Activated T-cell treated with anti-CD3 and anti-CD28 coated beads, Interleukin-2, amount 50 U/mL, for 48 hours (primary cell): ENCODE measurements around the gene OPHN1.
"Not testable (repeated sequence)": the region's sequence is repeated elsewhere in the genome, so short reads cannot be mapped to it uniquely, and the experiment has no call there.

Source experiments
- DNase-seq, 2 experiments: peaks; one replicate each; pipeline ENCODE4 v3.0.0-alpha.2; 2020

OPHN1 gene

DNA sequence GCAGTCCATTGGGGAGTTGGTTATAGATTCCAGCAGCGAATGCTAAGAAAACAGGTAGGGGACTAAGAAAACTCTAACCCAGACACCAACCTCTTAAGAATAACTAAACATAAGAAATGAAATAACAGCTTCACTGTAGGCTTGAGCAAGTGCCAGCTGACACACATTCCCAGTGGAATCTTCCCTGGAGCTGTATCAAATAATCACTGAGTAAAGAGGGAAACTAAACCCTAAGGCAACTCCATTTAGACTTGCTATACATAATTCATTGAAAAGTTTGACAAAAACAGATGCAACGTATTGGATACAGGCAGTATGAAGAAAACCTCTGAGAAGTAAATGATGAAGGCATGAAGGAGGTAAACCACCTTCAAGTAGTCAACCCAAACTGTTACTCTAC lies 293.5 kb downstream of the OPHN1 start:
- DNase-seq: no peak

DNA sequence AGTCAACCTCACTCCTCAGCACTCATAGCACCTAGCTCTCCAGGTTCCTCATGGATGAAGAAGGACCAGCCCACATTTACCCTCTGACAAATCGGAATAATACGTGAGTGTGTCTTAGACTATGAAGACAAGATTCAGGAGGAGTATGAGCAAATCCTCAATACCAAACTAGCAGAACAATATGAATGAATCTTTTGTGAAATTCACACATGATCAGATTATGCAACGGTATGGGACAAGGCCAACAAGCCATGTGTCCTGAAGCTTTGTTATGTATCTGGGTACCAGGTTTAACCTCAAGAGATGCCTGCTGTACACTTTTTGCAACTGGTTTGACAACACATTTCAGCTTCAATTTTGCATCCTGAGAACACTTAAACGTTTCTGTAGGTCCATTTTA lies 300.1 kb downstream of the OPHN1 start:
- no peak for DNase-seq

DNA sequence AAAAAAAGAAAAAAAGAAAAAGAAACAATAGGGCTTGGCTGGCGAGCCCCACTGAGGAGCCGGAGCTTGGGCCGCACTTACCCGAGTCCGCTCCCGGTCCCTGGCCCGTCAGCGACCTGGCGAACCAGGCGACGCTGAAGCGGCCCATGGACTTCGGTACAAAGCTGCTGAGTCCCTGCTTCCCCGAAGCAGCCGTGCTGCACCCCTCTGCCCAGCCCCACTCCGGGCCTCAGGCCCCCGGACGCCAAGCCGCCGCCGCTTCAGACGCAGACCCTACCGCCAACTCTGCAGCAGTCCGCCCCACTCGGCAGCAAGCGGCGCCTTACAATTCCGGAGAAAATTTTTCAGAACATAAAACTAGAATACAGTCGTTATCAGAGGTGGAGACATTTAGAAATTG lies 300.5 kb downstream of the OPHN1 start:
- DNase-seq: no peak

DNA sequence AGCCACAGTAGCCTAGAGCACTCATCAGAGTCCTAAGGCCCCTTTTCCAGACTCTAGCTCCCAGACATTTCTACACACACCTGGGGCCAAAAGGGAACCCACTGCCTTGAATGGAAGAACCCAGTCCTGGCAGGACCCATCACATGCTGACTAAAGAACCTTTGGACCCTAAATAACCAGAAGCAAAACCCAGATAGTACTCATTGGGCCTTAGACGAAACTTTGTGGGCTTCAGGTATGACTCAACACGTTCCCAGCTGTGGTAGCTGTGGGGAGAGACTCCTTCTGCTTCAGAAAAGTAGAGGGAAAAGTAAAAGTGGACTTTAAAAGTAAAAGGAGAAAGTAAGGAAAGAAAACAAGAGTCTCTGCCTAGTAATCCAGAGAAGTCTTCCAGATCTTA lies 311.5 kb downstream of the OPHN1 start:
- DNase-seq: no peak

DNA sequence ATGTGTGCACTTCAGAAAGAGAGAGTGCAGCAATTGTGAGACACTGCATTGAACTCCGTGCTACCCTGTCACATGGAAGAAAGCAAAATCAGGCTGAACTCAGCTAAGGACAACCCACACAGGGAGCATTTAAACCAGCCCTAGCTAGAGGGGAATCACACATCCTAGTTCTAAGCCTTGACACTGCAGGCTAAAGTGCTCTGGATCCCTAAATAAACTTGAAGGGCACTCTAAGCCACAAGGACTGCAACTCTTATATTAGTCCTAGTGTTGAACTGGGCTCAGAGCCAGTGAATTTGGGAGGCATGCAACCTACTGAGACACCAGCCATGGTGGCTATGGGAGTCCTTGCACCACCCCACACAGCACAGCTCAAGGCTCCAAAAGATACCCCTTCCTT lies 311.9 kb downstream of the OPHN1 start:
- no peak for DNase-seq

DNA sequence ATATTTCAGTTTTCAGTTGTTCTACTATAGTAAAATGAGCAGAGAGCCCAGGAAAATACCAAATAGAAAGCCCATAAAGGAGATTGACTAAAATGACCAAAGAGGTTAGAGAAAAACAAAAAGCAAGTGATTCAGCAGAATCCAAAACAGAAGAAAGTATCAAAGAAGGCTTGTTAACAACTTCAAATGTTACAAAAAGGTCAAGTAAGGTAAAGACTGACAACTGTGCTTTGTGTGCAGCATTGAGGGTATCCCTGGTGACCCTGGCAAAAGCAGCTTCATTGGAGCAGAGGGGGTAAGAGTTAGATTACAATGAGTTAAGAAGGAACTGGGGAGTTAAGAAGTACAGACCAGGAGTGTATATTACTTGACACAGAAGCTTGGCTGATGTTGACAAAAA lies 317.9 kb downstream of the OPHN1 start:
- no peak for DNase-seq

DNA sequence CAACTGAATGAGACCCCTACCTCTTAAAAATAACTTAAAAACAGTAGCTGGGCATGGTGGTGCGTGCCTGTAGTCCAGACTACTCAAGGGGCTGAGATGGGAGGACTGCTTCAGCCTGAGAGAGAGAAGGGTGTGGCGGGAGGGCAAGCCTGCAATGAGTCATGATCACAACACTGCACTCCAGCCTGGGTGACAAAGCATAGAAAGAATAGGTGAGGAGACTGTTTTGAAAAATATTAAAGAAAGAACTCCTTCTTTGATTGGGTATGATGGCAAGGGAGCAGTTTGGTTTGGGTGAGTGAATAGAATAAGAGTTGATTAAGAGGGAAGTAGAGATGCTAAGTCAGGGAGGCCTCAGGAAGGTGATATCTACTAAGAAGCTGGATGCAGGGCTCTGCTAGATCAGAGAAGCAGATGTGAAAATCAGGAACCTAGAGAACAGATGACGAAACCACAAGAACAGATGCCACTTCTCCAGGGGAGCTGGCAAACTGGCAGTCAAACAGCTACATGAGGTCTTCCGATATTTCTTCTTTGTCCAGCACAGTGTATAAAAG lies 318.6 kb downstream of the OPHN1 start:
- no peak for DNase-seq

DNA sequence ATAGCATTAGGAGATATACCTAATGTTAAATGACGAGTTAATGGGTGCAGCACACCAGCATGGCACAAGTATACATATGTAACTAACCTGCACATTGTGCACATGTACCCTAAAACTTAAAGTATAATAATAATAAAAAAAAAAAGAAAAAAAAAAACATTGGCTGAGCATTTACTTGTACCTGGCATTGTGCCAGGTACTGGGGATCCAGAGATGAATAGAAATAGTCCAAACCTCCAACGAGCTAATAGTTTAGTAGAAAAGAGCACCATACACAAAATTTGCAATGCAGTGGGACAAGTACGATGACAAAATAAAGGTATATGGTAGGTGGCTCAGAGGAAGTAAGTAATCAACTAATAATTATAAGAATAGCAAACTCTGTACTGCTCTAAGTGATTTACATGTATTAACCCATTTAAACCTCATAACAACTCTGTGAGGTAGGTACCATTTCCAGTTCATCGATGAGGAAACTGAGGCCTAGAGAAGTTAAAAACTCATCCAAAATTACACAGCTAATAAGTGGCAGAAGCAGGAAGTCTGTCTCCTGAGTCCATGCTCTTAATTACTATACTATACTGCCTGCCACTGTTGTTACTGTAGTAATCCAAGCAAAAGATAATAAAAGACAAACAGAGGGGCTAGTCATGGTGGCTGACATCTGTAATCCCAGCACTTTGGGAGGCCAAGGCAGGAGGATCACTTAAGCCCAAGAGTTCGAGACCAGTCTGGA lies 319.3 kb downstream of the OPHN1 start:
- DNase-seq: no peak

DNA sequence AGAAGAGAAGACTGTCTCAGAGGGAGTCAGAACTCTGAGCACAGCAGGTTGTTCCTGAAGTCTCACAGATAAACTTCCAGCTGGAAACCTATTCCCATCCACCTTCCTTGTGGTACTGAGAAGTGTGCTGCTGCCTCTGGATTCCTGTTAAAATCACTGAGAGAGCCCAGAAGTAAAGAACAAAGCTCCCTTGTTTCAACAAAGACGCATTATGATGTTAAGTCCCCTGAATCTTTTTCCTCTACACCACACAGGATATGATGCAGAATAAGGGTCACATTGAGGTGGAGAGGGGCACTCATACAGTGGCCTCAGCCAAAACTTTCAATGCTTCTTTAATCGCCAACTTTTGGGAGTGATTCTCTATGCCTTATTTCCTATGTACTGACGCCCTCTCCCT lies 321.0 kb downstream of the OPHN1 start:
- no peak for DNase-seq

DNA sequence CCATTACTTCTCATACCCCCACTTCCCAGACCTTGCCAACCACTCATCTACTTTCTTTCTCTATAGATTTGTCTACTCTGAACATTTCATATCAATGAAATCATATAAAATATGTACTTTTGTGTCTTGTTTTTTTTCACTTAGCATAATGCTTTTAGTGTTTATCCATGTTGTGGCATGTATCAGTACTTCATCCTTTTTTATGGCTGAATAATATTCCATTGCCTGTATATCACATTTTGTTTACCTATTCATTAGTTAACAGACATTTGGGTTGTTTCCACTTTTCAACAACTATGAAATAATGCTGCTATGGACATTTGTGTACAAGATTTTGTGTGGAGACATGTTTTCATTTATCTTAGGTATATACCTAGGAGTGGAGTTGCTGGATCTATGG lies 324.1 kb downstream of the OPHN1 start:
- no peak for DNase-seq

DNA sequence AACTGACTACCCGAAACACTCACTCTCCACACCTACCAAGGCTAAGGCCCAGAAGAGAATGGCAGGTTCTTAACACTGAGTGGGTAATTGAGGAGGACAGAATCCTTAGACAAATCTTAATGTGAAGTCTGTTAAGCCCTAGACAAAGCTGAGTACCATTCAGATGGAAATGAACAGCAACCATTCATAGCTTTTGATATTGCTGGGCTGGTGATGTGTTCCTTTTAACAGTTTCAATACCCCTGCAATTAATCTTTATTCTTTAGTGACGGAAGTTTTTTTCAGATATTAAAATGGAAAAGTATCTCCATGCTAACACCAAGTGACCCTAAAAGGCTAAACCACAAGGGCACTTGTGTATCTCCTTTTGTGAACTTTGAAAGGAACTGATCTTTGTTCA lies 334.9 kb downstream of the OPHN1 start:
- DNase-seq: no peak

DNA sequence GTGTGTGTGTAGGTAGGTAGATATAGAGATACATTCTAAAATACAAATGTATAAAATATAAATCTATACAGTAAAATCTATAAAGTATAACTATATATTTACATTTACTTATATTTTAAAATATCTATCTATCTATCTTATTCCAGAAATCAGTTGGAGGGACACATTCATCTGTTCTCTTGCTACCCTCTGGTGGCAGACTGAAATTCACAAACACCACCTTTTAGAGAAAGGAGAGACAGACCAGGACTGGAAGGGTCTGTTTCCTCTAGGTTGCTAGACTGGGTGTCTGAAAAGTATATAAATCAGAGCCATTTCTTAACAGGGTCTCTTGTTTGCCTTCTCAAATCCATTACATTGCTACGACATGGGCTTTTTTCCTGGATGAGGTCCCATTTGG lies 343.0 kb downstream of the OPHN1 start:
- DNase-seq: no peak

DNA sequence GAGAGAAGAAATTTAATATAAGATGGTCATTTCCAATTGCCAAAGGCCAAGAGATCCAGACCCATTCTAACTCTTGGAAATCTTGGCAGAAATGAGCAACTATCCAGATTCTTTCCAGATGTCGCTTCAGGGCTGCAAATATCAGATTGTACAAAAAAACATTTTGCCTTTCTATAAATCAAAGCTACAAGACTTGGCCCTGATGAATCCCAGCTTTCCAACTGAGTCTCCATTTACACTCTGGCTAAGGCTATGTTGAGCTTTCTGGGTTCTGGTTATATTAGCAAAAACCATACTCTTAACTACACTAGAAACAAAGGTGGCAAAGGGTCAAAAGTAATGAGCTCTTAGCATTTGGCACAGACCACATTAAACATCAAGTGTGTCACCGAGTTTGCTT lies 345.8 kb downstream of the OPHN1 start:
- DNase-seq: no peak

DNA sequence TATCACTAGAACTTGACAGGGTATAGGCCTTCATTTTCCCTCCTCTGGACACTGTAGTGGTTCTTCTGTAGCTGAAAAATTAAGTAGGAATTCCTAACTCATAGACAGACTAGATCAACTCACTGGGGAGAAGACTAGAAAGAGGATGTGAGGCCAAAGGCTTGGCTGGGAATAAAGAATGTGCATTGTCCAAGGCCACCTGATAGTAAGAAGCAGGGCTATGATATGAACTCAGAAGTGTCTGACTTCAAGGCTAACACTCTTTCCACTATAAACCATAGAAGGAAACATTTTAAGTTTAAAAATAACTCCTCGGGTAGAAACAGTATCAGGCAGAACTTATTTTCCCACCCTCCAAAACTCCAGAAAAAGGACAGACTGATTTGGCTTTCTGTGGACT lies 346.6 kb downstream of the OPHN1 start:
- no peak for DNase-seq

DNA sequence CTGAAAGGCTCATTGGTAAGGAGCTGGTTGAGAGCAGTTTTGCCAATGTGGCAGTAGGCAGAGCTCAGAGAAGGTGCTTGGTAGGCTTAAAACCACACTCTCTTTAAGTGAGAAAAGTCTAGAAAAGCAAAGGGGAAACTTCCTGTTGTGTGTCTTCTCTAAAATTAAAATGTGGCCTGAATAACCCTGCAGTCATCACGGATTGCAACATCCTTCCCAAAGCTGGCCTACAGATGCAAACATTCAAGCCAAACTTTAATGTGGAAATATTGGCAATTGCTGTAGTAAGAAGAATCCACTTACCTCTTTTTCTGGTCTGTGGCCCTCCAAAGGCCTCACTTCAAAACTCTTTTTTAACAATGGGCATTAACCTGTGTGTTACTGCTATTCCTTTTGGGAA lies 348.5 kb downstream of the OPHN1 start:
- no peak for DNase-seq

DNA sequence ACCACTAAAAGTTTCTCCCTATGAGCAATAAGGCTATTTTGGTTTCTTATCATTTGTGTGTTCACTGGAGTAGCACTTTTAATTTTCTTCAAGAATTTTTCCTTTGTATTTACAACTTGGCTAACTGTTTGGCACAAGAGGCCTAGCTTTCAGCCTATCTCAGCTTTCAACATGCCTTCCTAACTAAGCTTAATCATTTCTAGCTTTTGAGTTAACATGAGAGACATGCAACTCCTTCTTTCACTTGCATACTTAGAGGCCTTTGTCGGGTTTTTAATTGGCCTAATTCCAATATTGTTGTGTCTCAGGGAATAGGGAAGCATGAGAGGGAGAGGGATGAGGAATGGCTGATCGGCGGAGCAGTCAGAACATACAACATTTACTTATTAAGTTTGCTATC lies 349.8 kb downstream of the OPHN1 start:
- no peak for DNase-seq

DNA sequence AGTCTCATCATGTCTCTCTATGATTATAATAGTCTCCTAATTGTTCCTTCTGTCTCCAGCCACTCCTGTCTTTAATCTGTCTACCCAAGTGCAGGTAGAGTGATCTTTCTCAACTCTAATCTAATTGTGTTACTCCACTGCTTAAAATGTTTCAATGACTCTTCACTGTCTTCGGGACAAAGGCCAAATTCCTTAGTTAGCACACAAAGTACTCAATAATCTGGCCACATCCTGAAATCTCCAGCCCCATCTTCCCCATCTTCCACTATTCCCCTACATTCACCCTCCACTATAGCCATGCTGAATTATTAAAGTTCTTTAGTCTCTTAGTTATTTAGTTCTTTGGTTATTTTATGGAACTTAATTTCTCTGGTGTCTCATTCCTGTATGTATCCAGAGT lies 353.3 kb downstream of the OPHN1 start:
- no peak for DNase-seq

DNA sequence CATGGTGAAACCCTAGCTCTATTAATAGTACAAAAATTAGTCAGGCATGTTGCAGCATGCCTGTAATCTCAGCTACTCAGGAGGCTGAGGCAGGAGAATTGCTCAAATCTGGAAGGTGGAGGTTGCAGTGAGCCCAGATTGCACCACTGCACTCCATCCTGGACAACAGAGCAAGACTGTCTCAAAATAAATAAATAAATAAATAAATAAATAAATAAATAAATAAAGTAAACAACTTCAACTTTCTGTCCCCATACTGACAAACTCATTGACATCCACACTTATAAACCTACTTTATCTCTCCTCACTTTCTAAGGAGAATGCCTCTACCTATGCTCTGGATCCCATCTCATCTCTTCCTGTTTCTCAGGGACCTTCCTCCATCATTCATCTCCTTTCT lies 354.5 kb downstream of the OPHN1 start:
- not testable (repeated sequence) for DNase-seq

DNA sequence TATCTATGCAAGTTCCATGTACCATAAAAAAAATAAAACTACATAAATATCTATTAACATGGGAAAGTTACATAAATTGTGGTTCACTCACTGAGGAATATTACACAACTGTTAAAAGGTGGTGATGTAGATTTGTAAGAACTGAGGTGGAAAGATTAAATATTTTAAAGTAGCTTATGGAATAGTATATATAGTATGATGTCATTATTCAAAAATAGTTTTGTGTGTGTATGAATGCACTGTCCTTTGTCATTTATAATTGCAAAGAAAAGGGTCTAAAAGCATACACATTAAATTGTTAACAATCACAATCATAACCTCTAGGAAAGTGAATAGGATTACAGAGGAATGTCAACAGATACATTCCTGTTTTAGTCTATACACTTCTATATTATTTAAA lies 355.9 kb downstream of the OPHN1 start:
- no peak for DNase-seq

DNA sequence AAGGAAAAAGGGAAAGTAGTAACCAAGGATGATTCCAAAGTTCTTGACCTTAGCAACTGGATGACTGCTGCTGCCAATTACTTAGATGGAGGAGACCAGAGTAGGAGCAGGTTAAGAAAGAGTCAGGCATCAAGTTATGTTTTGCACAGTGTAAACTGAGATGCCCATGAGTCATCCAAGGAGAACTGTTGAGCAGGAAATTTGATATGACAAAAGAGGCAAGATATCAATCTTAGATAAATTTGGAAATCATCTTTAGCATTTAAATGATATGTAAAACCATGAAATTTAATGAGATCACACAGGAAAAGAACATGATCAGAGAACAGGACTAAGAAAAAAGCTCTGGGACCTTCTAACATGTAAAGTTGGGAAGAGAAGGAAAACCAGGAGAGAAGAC lies 361.3 kb downstream of the OPHN1 start:
- no peak for DNase-seq

DNA sequence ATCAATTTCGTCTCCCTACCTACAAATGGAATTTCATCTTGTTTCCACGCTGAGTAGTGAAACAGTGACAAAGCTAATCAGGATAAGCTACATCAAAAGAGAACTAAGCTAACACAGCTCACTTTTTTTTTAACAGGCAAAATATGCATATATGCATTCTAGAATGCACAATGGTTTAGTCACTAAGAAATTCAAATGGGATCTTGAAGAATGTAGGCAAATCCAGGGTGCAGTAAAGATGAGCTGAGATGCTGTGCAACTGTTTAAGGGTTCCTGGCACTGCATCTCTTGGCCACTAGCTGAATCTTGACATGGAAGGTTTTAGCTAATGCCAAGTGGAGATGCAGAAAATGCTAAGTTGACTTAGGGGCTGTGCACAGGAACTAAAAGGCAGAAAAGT lies 363.2 kb downstream of the OPHN1 start:
- DNase-seq: not testable (repeated sequence)

DNA sequence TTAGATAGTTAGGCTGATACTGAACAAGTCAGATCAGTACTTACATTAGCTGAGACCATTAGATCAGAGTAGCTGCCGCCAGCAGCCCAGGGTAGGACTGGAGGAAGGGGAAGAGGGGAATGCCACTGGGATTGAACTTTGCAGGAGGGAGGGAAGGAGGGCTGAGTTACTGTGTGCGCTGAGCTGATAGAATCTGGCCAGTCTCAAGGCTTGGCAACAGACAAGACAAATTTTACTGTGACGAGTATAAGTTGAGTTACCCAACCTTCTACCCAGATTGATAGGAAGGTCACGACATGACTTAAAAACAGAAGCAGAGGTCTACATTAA lies 372.1 kb downstream of the OPHN1 start:
- DNase-seq: no peak

DNA sequence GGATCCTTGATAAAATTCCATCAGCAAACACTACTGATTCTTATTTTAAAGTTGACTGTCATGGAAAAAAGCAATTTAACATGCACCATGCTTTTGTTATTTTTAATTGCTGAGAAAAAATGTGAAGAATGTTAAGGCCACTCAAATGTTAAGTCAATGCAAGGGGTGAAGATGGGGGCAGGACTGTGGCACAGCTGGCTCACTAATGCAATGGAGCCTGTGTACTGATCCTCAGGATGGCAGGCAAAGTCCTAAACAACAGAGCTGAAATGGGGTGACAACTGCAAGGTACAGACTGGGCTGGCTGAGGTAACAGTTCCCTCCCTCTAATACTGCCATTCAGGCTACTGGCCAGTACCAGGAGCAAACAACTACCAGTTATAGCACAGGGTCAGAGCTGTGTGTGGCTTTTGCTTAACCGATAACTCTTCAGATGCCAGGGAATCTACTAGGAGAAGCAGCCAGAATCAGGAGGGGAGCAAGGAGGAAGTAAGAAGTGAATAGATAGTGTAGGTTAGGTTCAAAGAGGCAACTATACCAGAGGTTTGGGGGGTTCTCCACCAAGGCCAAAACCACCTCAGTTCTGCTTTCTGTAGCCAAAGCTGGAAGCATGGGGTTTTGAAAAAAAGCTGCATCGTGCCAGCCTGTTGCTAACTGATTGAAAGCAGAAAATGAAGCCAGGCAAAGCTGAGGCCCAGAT lies 372.6 kb downstream of the OPHN1 start:
- DNase-seq: no peak

DNA sequence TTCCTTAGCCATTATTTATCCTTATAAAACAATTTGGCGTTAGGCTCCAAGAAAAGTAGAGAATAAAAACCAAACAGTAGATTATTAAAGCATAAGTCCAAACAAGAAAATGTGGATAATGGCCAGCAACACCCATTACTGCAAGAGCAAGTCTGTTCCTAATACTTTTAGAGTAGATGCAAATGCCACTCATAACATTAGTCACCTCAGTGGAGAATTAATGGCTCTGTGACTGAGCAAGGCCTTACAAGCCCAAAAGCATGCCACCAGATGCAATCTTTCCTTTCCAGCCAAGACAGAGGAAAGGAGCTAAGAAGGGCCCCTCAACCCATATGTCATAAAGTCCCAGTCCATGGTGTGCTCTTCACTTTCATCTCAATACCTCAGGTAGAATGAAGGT lies 373.8 kb downstream of the OPHN1 start:
- DNase-seq: no peak

DNA sequence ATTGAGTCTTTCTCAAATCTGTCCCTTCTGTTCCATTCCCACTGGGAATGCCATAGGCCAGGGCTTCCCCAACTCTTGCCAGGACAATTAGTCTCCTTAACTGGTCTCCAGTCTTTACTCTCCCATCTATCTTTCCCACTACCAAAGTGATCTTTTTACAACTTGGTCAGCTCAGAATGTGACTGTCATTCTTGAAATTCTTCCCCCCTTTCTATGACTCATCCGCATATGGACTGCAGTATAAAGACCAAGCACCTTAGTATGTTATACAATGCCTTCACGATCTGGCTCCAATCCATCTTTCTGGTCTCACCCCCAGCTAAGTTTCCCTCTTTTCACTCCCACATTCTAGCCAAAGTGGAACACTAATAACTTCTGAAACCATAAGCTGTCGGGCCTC lies 383.8 kb downstream of the OPHN1 start:
- DNase-seq: no peak
